ENCODE results near the gene BCL7C. TPM values are rescaled to one million over a fixed set of nuclear protein-coding genes. Genes with fewer than 3 reads are reported as not detected.

BCL7C gene
- total and polyA plus RNA-seq, 2 of the 13 experiments (the other 11 are each of a cell fraction or from before 2014, with no cell fraction given), result 17.7 to 33.8 TPM

DNA sequence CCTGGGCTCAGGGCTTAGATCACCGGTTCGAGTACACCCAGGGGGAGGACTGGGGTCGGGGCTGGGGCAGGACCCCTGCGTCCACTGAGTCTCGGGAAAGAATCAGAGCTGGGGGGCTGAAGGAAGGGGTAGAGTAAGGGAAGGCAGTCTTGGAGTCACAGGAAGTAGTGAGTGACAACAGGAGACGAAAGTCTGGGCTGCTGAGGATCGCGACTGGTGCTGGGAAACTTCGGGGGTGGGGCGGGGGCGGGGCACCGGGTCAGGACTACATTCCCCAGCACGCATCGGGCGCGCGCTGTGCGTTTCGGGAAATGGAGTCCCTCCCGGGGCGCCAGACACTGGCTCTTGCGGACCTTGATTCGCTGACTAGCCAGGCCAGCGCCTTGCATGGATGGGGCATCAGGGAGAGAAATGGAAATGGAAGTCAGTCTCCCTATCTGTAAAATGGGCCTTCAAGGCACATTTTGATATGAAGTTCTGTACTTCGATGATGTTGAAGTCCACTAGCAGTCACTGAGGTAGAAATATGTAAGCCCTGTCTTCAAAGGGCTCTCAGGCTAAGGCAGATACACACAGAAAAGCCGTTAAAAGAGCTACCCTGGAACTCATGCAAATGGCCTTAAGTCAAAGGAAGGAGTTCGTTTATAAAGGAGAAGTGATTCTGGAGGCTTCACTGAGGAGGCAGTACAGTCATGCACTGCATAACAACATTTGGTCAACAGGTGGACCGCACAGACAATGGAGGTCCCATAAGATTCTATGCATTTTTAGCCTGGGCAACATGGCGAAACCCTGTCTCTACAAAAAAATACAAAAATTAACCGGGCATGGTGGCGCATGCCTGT lies 3.2 kb upstream of the BCL7C start (continued):
- TF ChIP-seq HNF1A (IDR thresholded peaks at IDR 0.05; ENCODE audit: low read depth) (peak; percentile 46; the same call in 1 of the 2 replicates), HNF1A (CRISPR knock-in tag; IDR thresholded peaks at IDR 0.05; ENCODE audit: borderline replicate concordance) (no peak; the same call in 1 of the 2 replicates), EED (CRISPR knock-in tag; IDR thresholded peaks at IDR 0.05) (no peak), NR2F6 (IDR thresholded peaks at IDR 0.05) (no peak), NR2F6 (CRISPR knock-in tag; IDR thresholded peaks at IDR 0.05) (no peak), ZNF792 (CRISPR knock-in tag; IDR thresholded peaks at IDR 0.05) (no peak), ZNF441 (CRISPR knock-in tag; IDR thresholded peaks at IDR 0.05; ENCODE audit: borderline replicate concordance) (no peak; the same call in 1 of the 2 replicates), ZBTB7B (CRISPR knock-in tag; IDR thresholded peaks at IDR 0.05) (no peak; the same call in 1 of the 2 replicates), CEBPG (CRISPR knock-in tag; IDR thresholded peaks at IDR 0.05) (no peak), ZNF367 (CRISPR knock-in tag; IDR thresholded peaks at IDR 0.05; ENCODE audit: borderline replicate concordance) (no peak), ZNF501 (CRISPR knock-in tag; IDR thresholded peaks at IDR 0.05) (peak; percentile 46; the same call in 1 of the 2 replicates), ZNF777 (CRISPR knock-in tag; IDR thresholded peaks at IDR 0.05) (no peak), ZFX (CRISPR knock-in tag; IDR thresholded peaks at IDR 0.05; ENCODE audit: low read depth) (peak; percentile 22; the same call in 1 of the 2 replicates), SSRP1 (CRISPR knock-in tag; IDR thresholded peaks at IDR 0.05) (no peak), PITX1 (CRISPR knock-in tag; IDR thresholded peaks at IDR 0.05) (no peak), MNT (IDR thresholded peaks at IDR 0.05) (no peak), MXD3 (CRISPR knock-in tag; IDR thresholded peaks at IDR 0.05) (no peak), NFKB2 (CRISPR knock-in tag; IDR thresholded peaks at IDR 0.05; ENCODE audit: borderline replicate concordance) (no peak), HNF4G (IDR thresholded peaks at IDR 0.05; ENCODE audit: borderline replicate concordance, low read depth, low read length) (no peak; the same call in 1 of the 2 replicates), HNF4G (CRISPR knock-in tag; IDR thresholded peaks at IDR 0.05; ENCODE audit: borderline replicate concordance, low read depth) (no peak), ZNF749 (CRISPR knock-in tag; IDR thresholded peaks at IDR 0.05; ENCODE audit: borderline replicate concordance) (no peak), ZNF598 (CRISPR knock-in tag; IDR thresholded peaks at IDR 0.05; ENCODE audit: borderline replicate concordance) (no peak)
- TF ChIP-seq, protein P1, sequence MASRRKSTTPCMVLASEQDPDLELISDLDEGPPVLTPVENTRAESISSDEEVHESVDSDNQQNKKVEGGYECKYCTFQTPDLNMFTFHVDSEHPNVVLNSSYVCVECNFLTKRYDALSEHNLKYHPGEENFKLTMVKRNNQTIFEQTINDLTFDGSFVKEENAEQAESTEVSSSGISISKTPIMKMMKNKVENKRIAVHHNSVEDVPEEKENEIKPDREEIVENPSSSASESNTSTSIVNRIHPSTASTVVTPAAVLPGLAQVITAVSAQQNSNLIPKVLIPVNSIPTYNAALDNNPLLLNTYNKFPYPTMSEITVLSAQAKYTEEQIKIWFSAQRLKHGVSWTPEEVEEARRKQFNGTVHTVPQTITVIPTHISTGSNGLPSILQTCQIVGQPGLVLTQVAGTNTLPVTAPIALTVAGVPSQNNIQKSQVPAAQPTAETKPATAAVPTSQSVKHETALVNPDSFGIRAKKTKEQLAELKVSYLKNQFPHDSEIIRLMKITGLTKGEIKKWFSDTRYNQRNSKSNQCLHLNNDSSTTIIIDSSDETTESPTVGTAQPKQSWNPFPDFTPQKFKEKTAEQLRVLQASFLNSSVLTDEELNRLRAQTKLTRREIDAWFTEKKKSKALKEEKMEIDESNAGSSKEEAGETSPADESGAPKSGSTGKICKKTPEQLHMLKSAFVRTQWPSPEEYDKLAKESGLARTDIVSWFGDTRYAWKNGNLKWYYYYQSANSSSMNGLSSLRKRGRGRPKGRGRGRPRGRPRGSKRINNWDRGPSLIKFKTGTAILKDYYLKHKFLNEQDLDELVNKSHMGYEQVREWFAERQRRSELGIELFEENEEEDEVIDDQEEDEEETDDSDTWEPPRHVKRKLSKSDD (CRISPR knock-in tag; IDR thresholded peaks at IDR 0.05; ENCODE audit: low read depth), result no peak

Data from HepG2 (cell line).